CD8-positive, alpha-beta memory T cell (primary cell): Measurements from ENCODE around the gene FAM83E. TPM values are rescaled to one million over a fixed set of nuclear protein-coding genes. Genes with fewer than 3 reads are reported as not detected.

Experiments
- CTCF ChIA-PET: fragments of 350-600 bp; sonication (Branson Sonifier 250); formaldehyde crosslinking; loops from one replicate; lab custom pipeline; 2021; ENCODE audit warnings: antibody characterized with exemption; lab: Charles Lee
- POLR2A ChIA-PET: fragments of 350-600 bp; sonication (Branson Sonifier 250); formaldehyde crosslinking; loops from one replicate; lab custom pipeline; 2021; ENCODE audit warnings: antibody characterized with exemption; lab: Charles Lee
- DNase-seq, 5 donors: peaks; one replicate each; pipeline versions ENCODE4 v3.0.0 to v3.0.0-alpha.2; 2020 to 2022; ENCODE audit warnings: mixed read lengths in 1 of 5
- H3K27ac ChIP-seq: one replicate; pipeline ENCODE4 v1.7.0; 2013; ENCODE audit warnings: low read depth, mild to moderate bottlenecking, low read length, moderate library complexity
- H3K27me3 ChIP-seq: 2 replicates; pipeline ENCODE4 v1.7.0; 2013; ENCODE audit warnings: low read length, mild to moderate bottlenecking; ENCODE audit not compliant: insufficient read depth, poor library complexity, severe bottlenecking
- H3K36me3 ChIP-seq: 2 replicates; pipeline ENCODE4 v1.7.0; 2013; ENCODE audit warnings: mild to moderate bottlenecking, low read length, moderate library complexity; ENCODE audit not compliant: insufficient read depth
- H3K4me1 ChIP-seq: 2 replicates; pipeline ENCODE4 v1.7.0; 2013; ENCODE audit warnings: mild to moderate bottlenecking, low read length, moderate library complexity; ENCODE audit not compliant: insufficient read depth
- H3K4me3 ChIP-seq: 2 replicates; pipeline ENCODE4 v1.7.0; 2013; ENCODE audit warnings: mild to moderate bottlenecking, low read length
- H3K9me3 ChIP-seq: 2 replicates; pipeline ENCODE4 v1.7.0; 2013; ENCODE audit warnings: mild to moderate bottlenecking, low read length
- H3K27ac Mint-ChIP-seq, 8 donors: one replicate each; pipeline ENCODE4 v1.8.0; 2020 to 2021; ENCODE audit warnings: mixed read lengths in 8 of 8, mild to moderate bottlenecking in 6 of 8, inconsistent platforms in 3 of 8, moderate library complexity in 3 of 8
- H3K27me3 Mint-ChIP-seq, 2 donors: one replicate each; pipeline ENCODE4 v1.8.0; 2020 to 2021; ENCODE audit warnings: mixed read lengths in 2 of 2, mild to moderate bottlenecking in 1 of 2, moderate library complexity in 1 of 2
- H3K36me3 Mint-ChIP-seq, 3 donors: one replicate each; pipeline ENCODE4 v1.8.0; 2020 to 2021; ENCODE audit warnings: mixed read lengths in 3 of 3, inconsistent platforms in 1 of 3, mild to moderate bottlenecking in 1 of 3
- H3K4me1 Mint-ChIP-seq, 3 donors: one replicate each; pipeline ENCODE4 v1.8.0; 2020 to 2021; ENCODE audit warnings: mixed read lengths in 3 of 3, inconsistent platforms in 1 of 3, mild to moderate bottlenecking in 1 of 3
- H3K4me3 Mint-ChIP-seq, 7 donors: one replicate each; pipeline ENCODE4 v1.8.0; 2020 to 2021; ENCODE audit warnings: mixed read lengths in 7 of 7, mild to moderate bottlenecking in 6 of 7, moderate library complexity in 4 of 7, inconsistent platforms in 2 of 7
- H3K9me3 Mint-ChIP-seq, 5 donors: one replicate each; pipeline ENCODE4 v1.8.0; 2020 to 2022; ENCODE audit warnings: mixed read lengths in 5 of 5, mild to moderate bottlenecking in 3 of 5, moderate library complexity in 2 of 5, inconsistent platforms in 1 of 5
- polyA plus RNA-seq: library from polyadenylated mRNA; unstranded; fragments of 300-500 nt; fragmentation: Illumina TruSeq; gene quantifications from one replicate; pipeline ENCODE4 v1.2.3, GENCODE V29; 2021
- total RNA-seq, 2 experiments: library from RNA; stranded (reverse); gene quantifications; one replicate each; pipeline ENCODE4 v1.2.3, GENCODE V29; 2021

FAM83E gene
- total and polyA plus RNA-seq, 3 experiments from 2014 or later = 3.7 to 5.4 TPM; not detected in 1

DNA sequence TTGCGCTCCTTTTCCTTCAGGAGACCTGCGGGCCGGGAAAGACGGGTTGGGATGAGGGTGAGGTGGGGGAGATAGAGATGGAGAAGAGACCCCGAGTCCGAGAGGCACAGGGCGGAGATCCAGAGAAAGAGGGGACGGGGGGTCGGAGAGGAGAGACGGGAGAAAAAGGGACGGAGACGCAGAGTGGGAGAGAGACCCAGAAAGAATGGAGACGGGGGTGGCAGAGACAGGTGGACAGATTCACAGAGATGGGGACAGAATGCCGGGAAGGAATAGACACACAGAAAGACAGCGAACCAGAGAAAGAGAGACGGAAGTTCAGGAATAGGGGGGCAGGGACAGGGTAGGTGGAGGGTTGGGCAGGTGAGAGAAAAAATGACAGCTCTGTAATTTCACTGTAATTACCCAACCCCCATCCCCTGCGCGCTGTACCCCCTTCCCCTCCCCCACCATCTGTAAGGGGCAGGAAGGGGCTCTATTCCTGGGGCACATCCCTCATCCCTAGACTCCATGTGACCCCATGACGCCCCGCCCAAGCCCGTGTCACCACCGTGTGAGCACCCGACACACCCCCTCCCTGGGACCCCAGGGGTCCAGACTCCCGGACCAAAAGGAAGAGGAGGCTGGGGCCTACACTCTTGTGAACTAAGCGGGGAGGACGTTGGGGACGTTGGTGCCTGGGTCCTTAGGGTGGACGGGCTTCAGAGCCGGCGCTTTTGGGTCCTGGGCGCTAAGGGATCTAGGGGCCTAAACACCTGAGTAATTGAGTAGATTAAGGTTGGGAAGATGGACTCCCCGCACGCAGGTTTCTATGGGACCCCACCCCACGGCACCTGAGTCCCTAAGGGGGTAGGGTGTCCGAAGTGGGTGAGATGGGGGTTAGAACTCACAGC, 21.3 kb upstream of the FAM83E start:
- DNase-seq = peak in 3 of 5 donors; percentile 28 to 62 (median 45)
- Mint-ChIP-seq H3K27me3 (peaks cover 0 to 2% of the 10 kb centered on the region in 2 donors), H3K9me3 (peaks cover 0 to 2% (median 0%) of the 10 kb centered on the region in 5 donors), H3K36me3 (peaks cover 0 to 40% (median 0%) of the 10 kb centered on the region in 3 donors), H3K4me3 (peak overlapping the region; percentile 84 to 100 (median 98)), H3K4me1 (peaks cover 35 to 68% (median 40%) of the 10 kb centered on the region in 3 donors), H3K27ac (peak overlapping the region; percentile 83 to 98 (median 94))
- POLR2A ChIA-PET = interaction anchor here (0.5 to 2.7 kb wide), 3 partner anchors 10 to 17 kb away, joined by 4 to 23 read pairs (median 15); partner anchors contain the start of genes CA11, RPL18 and SPHK2
- Histone ChIP-seq H3K4me1 (peaks cover 45% of the 10 kb centered on the region), H3K36me3 (peaks cover 19% of the 10 kb centered on the region), H3K4me3 (peak overlapping the region; percentile 97), H3K9me3 (no peaks in the 10 kb centered on the region), H3K27me3 (no peaks in the 10 kb centered on the region), H3K27ac (peak overlapping the region; percentile 97)
- CTCF ChIA-PET = interaction anchor here (2.3 kb wide), 1 partner anchor 10 kb away, joined by 14 read pairs; the partner anchor contains the start of gene CA11

DNA sequence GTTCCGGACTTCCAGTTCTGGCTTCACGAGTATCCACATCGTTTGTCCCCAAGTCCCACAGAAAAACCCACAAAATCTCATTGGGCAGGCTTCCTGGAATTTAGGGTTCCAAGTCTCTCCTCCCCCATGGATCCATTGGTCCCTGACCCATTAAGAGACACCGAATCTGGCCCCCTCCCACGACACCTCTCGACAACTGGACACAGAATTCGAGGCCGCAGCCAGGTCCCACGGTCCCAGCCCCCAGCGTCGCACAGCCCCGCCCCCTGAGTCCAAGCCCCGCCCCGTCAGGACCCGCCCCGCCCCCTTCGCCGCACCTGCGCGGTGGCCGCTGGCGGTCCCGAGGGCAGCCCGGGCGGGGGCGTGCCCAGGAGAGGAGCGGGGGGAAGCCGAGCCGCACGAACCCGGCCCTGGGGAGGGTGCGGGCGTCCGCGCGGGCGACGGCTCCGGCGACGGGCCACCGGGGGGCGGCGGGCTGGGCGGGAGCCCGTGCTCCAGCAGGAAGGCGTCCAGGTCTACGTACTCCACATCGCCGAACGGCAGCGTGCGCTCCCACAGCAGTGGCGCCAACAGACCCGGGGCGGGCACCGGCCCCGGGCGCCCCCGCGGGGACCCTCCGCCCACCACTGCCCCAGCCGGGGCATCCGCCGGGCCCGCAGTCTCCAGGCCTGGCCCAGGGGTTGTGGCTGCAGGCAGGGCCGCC, 20.5 kb upstream of the FAM83E start:
- peak overlapping the region; percentile 97 for H3K4me3 ChIP-seq
- peaks cover 24% of the 10 kb centered on the region for H3K36me3 ChIP-seq
- no peaks in the 10 kb centered on the region for H3K9me3 ChIP-seq
- POLR2A ChIA-PET = interaction anchor here (2.7 to 2.8 kb wide), 2 partner anchors 10 to 16 kb away, joined by 13 to 23 read pairs; partner anchors contain the start of genes CA11, RPL18 and SPHK2
- CTCF ChIA-PET = interaction anchor here (1.5 to 2.7 kb wide), 2 partner anchors 12 to 146 kb away, joined by 3 to 9 read pairs; no protein-coding TSS in a partner anchor
- DNase-seq = peak; percentile 64 to 81 (median 67)
- peaks cover 45% of the 10 kb centered on the region for H3K4me1 ChIP-seq
- Mint-ChIP-seq H3K9me3 (peaks cover 0 to 2% (median 0%) of the 10 kb centered on the region in 5 donors), H3K36me3 (peaks cover 0 to 48% (median 0%) of the 10 kb centered on the region in 3 donors), H3K4me3 (peak overlapping the region; percentile 86 to 100 (median 98)), H3K27me3 (peaks cover 0 to 2% of the 10 kb centered on the region in 2 donors), H3K27ac (peak overlapping the region; percentile 89 to 98 (median 94)), H3K4me1 (peaks cover 35 to 66% (median 40%) of the 10 kb centered on the region in 3 donors)
- H3K27me3 ChIP-seq = no peaks in the 10 kb centered on the region
- H3K27ac ChIP-seq = peak overlapping the region; percentile 97

- peaks cover 31 to 64% (median 36%) of the 10 kb centered on the region in 3 donors for H3K4me1 Mint-ChIP-seq
- H3K27ac ChIP-seq = peak overlapping the region; percentile 66
- ChIA-PET CTCF (interaction anchor here (1.1 to 2.7 kb wide), 5 partner anchors 11 to 145 kb away, joined by 3 to 10 read pairs (median 4); partner anchors contain the start of genes CA11 and SPHK2), POLR2A (interaction anchor here (0.5 to 2.8 kb wide), 5 partner anchors 11 to 343 kb away, joined by 3 to 17 read pairs (median 13); partner anchors contain the start of genes CA11, RPL18 and SPHK2)
- H3K9me3 ChIP-seq = no peaks in the 10 kb centered on the region
- peak overlapping the region; percentile 76 to 93 (median 83) for H3K4me3 Mint-ChIP-seq
- H3K4me1 ChIP-seq = peaks cover 45% of the 10 kb centered on the region
- peaks cover 28% of the 10 kb centered on the region for H3K36me3 ChIP-seq
- peak overlapping the region; percentile 55 for H3K4me3 ChIP-seq
- no peaks in the 10 kb centered on the region for H3K27me3 ChIP-seq
- peak overlapping the region; percentile 88 to 97 (median 93) for H3K27ac Mint-ChIP-seq
- peaks cover 0 to 2% of the 10 kb centered on the region in 2 donors for H3K27me3 Mint-ChIP-seq
- peaks cover 0 to 2% (median 0%) of the 10 kb centered on the region in 5 donors for H3K9me3 Mint-ChIP-seq
- peak; percentile 82 to 92 (median 86) for DNase-seq
- peaks cover 0 to 55% (median 0%) of the 10 kb centered on the region in 3 donors for H3K36me3 Mint-ChIP-seq
Measured at GRCh38 chr19:48634424-48635262, 19.8 kb upstream of the FAM83E start.

- H3K4me3 ChIP-seq = peak overlapping the region; percentile 55
- H3K36me3 Mint-ChIP-seq = peaks cover 0 to 57% (median 0%) of the 10 kb centered on the region in 3 donors
- CTCF ChIA-PET = interaction anchor here (1.1 to 2.7 kb wide), 5 partner anchors 10 to 144 kb away, joined by 3 to 10 read pairs (median 4); partner anchors contain the start of genes CA11 and SPHK2
- peaks cover 30% of the 10 kb centered on the region for H3K36me3 ChIP-seq
- peaks cover 27 to 58% (median 31%) of the 10 kb centered on the region in 3 donors for H3K4me1 Mint-ChIP-seq
- no peaks in the 10 kb centered on the region for H3K9me3 ChIP-seq
- H3K4me3 Mint-ChIP-seq = peak overlapping the region; percentile 76 to 93 (median 83)
- DNase-seq = no peak
- peaks cover 0 to 2% (median 0%) of the 10 kb centered on the region in 5 donors for H3K9me3 Mint-ChIP-seq
- H3K4me1 ChIP-seq = peaks cover 38% of the 10 kb centered on the region
- POLR2A ChIA-PET = interaction anchor here (0.5 to 2.8 kb wide), 5 partner anchors 11 to 342 kb away, joined by 3 to 17 read pairs (median 13); partner anchors contain the start of genes CA11, RPL18 and SPHK2
- no peaks in the 10 kb centered on the region for H3K27me3 ChIP-seq
- peak overlapping the region; percentile 66 for H3K27ac ChIP-seq
- H3K27ac Mint-ChIP-seq = peak overlapping the region; percentile 88 to 97 (median 92)
- H3K27me3 Mint-ChIP-seq = no peaks in the 10 kb centered on the region
Measured at GRCh38 chr19:48634036-48634342, 19.1 kb upstream of the FAM83E start.

DNA sequence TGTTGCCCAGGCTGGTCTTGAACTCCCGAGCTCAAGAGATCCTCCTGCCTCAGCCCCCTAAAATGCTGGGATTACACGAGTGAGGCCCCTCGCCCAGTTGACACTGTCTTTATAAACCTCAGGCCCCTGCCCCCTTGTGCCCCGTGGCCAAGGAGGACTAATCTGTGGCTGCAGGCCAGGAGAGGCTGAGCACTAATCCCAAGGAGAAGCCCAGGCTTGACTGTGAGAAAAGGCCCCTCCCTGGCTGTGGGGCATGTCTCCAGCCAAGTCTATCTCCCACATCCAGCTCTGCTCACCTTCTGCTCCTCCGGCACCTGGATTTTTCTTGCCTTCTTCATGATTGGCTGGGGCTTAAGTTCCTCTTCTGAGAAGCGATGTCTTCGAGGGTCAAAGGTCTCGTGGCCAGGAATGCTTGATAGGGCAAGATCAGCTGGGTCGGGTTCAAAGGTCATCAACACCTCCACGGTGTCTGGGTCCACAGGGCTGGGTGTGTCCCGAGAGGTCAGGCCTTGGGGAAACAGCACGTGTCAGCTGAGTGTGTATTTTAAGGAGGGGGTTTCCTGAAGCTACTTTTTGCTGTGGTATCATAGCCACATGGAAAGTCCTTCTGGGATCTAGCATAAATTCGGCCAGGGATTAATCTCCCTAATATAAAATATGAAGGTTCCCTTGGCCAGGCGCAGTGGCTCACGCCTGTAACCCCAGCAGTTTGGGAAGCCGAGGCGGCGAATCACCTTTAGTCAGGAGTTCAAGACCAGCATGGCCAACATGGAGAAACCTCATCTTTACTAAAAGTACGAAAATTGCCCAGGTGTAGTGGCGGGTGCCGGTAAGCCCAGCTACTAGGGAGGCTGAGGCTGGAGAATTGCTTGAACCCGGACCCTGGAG, 18.5 kb upstream of the FAM83E start:
- ChIA-PET POLR2A (interaction anchor here (0.5 to 2.8 kb wide), 5 partner anchors 10 to 342 kb away, joined by 3 to 17 read pairs (median 13); partner anchors contain the start of genes CA11, RPL18 and SPHK2), CTCF (interaction anchor here (1.0 to 2.7 kb wide), 7 partner anchors 9 to 144 kb away, joined by 3 to 10 read pairs (median 4); partner anchors contain the start of genes CA11 and SPHK2)
- Histone ChIP-seq H3K4me3 (peak overlapping the region; percentile 55), H3K36me3 (peaks cover 30% of the 10 kb centered on the region), H3K4me1 (peaks cover 32% of the 10 kb centered on the region), H3K9me3 (no peaks in the 10 kb centered on the region), H3K27ac (peak overlapping the region; percentile 66), H3K27me3 (no peaks in the 10 kb centered on the region)
- H3K27ac Mint-ChIP-seq = peak overlapping the region in 7 of 8 donors; percentile 81 to 96 (median 90)
- no peaks in the 10 kb centered on the region for H3K27me3 Mint-ChIP-seq
- peaks cover 0 to 2% (median 0%) of the 10 kb centered on the region in 5 donors for H3K9me3 Mint-ChIP-seq
- no peak for DNase-seq
- peak overlapping the region in 3 of 7 donors; percentile 26 to 82 (median 82) for H3K4me3 Mint-ChIP-seq
- peaks cover 22 to 56% (median 27%) of the 10 kb centered on the region in 3 donors for H3K4me1 Mint-ChIP-seq
- peaks cover 0 to 61% (median 0%) of the 10 kb centered on the region in 3 donors for H3K36me3 Mint-ChIP-seq

DNA sequence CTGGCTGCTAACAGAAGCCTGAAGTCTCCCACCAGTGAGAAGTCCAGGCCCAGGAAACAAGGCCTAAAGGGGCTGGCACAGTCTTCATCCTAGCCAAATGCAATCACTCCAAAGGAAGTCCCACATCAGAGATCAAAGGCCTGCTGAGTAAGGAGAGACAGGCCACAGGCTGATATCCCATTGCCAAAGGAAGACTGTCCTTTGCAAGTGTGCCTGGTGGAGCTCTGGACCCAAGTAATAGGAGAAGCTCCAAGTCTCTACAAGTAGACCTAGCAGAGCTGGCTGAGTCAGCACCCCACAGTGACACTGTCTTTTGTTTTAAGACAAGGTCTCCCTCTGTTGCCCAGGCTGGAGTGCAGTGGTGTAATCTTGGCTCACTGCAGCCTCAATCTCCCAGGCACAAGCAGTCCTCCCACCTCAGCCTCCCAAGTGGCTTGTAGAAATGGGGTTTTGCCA, 17.8 kb upstream of the FAM83E start:
- no peak for DNase-seq
- peak overlapping the region in 7 of 8 donors; percentile 3 to 96 (median 54) for H3K27ac Mint-ChIP-seq
- H3K27ac ChIP-seq = peak overlapping the region; percentile 39
- H3K36me3 ChIP-seq = peaks cover 30% of the 10 kb centered on the region
- H3K4me1 Mint-ChIP-seq = peaks cover 18 to 49% (median 21%) of the 10 kb centered on the region in 3 donors
- ChIA-PET CTCF (interaction anchor here (1.0 to 2.7 kb wide), 4 partner anchors 9 to 13 kb away, joined by 4 to 9 read pairs (median 4); partner anchors contain the start of gene CA11), POLR2A (interaction anchor here (0.6 to 2.8 kb wide), 5 partner anchors 9 to 22 kb away, joined by 3 to 17 read pairs (median 13); partner anchors contain the start of genes CA11, RPL18 and SPHK2)
- H3K4me3 Mint-ChIP-seq = peak overlapping the region in 3 of 7 donors; percentile 3 to 45 (median 36)
- H3K9me3 Mint-ChIP-seq = peaks cover 0 to 2% (median 0%) of the 10 kb centered on the region in 5 donors
- H3K9me3 ChIP-seq = no peaks in the 10 kb centered on the region
- no peak overlapping the region for H3K4me3 ChIP-seq
- peaks cover 29% of the 10 kb centered on the region for H3K4me1 ChIP-seq
- peaks cover 0 to 59% (median 0%) of the 10 kb centered on the region in 3 donors for H3K36me3 Mint-ChIP-seq
- no peaks in the 10 kb centered on the region for H3K27me3 ChIP-seq
- H3K27me3 Mint-ChIP-seq = no peaks in the 10 kb centered on the region
